ENCODE measurements around the gene APC.

The APC gene

DNA sequence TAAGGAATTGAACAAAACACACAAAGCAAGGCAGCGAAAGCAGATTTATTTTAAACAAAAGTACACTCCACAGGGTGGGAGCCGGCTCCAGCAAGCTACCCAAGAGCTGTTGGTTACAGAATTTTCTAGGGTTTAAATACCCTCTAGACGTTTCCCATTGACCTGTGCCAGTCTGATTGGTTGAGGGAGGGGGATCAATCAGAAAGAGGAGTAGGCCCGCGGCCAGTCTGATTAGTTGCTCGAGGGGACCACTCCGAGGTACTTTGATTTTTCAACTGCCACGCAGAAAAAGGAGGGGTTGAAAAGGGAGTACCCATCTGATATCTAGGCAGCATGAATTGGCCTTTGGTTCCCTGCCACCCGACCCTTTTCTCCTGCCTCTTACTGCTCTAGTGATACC is 124.4 kb downstream of the APC start:
- no peak for DNase-seq (ENCODE audit: low spot score)
- TF ChIP-seq, protein P1, sequence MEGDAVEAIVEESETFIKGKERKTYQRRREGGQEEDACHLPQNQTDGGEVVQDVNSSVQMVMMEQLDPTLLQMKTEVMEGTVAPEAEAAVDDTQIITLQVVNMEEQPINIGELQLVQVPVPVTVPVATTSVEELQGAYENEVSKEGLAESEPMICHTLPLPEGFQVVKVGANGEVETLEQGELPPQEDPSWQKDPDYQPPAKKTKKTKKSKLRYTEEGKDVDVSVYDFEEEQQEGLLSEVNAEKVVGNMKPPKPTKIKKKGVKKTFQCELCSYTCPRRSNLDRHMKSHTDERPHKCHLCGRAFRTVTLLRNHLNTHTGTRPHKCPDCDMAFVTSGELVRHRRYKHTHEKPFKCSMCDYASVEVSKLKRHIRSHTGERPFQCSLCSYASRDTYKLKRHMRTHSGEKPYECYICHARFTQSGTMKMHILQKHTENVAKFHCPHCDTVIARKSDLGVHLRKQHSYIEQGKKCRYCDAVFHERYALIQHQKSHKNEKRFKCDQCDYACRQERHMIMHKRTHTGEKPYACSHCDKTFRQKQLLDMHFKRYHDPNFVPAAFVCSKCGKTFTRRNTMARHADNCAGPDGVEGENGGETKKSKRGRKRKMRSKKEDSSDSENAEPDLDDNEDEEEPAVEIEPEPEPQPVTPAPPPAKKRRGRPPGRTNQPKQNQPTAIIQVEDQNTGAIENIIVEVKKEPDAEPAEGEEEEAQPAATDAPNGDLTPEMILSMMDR (IDR thresholded peaks at IDR 0.05; ENCODE audit: extremely low read depth, missing control alignments) = no peak

DNA sequence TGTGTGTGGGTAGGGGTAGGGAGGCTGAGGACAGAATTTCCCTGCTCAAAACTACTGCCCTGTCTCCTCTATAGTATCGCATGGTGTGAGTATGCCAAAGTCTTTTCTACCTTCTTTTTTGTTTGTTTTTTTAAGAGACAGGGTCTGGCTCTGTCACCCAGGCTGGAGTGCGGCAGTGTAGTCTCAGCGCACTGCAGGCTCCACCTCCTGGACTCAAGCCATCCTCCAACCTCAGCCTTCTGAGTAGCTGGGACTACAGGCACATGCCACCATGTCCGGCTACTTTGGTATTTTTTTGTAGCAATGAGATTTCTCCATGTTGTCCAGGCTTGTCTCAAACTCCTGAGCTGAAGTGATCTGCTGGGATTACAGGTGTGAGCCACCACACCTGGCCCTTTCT is 125.9 kb downstream of the APC start:
- TF ChIP-seq, protein P1 (IDR thresholded peaks at IDR 0.05; ENCODE audit: extremely low read depth, missing control alignments) = no peak
- no peak for DNase-seq (ENCODE audit: low spot score)

DNA sequence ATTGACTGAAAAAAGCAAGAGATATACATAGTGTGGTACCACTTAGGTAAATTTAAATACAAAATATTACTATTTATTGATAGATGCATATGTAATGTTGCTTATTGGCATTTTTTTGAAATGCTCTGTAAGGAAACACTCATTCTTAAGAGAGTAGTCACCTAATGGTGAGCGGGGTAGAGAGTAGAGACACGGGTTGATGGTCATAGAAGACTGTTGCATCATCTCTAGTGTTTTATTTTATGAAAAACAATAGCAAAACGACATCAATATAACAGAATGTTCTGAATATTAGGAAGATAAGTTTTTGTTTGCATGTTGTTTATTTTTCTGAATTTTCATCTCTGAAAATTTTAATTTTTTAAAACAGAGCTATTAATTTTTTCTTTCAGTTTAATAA is 127.4 kb downstream of the APC start:
- no peak for DNase-seq (ENCODE audit: low spot score)
- TF ChIP-seq, protein P1 (IDR thresholded peaks at IDR 0.05; ENCODE audit: extremely low read depth, missing control alignments) = no peak

DNA sequence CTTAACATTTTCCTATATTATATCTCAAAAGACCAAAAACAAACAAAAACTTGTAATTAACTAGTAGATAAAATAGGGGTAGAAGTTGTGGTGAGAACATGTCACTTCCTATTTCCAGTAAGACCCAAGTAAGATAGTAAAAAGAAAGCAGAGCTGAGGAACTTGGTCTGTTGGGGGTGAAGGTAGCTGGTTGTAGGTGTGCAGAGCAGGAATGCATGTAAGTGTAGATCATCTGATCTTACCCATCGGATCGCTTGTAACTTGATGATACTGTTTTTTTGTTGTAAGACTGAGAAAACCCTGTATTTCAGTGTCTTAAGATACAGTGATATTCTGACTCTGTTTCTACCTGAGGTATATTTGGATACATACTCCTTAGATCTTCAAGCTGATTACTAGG is 129.1 kb downstream of the APC start:
- DNase-seq (ENCODE audit: low spot score) = no peak
- TF ChIP-seq, protein P1 (IDR thresholded peaks at IDR 0.05; ENCODE audit: extremely low read depth, missing control alignments) = no peak

DNA sequence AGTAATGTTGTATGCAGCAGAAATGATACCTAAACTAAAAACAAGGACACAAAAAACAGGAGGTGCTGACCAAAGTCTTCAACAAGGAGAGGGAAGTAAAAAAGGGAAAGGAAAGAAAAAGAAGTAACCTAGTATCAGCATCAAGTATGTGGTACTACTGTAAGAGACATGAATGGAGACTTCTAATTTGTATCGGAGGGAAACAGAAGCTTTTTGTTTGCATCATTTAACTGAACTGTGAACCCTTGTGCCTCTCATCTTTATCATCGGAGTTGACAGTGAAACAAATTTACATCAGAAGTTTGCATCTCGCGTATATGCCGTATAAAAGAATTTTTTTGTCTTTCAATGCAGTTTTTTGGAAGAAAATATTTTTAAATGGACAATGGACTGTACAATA is 129.7 kb downstream of the APC start:
- DNase-seq (ENCODE audit: low spot score) = no peak
- TF ChIP-seq, protein P1 (IDR thresholded peaks at IDR 0.05; ENCODE audit: extremely low read depth, missing control alignments) = no peak

DNA sequence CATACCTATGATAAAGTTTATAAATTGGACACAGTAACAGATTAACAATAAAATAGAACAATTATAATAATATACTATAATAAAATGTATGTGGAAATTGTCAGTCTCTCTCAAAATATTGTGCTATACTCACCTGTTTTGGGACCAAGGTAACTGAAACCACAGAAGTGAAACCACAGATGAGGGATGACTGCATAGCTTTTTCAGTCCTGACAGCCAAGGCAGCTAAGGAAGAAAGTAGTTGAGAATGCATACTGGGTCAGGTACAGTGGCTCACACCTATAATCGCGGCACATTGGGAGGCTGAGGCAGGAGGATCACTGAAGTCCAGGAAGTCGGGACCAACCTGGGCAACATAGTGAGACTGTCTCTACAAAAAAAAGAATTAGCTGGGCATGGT is 132.3 kb downstream of the APC start:
- TF ChIP-seq, protein P1 (IDR thresholded peaks at IDR 0.05; ENCODE audit: extremely low read depth, missing control alignments) = no peak

DNA sequence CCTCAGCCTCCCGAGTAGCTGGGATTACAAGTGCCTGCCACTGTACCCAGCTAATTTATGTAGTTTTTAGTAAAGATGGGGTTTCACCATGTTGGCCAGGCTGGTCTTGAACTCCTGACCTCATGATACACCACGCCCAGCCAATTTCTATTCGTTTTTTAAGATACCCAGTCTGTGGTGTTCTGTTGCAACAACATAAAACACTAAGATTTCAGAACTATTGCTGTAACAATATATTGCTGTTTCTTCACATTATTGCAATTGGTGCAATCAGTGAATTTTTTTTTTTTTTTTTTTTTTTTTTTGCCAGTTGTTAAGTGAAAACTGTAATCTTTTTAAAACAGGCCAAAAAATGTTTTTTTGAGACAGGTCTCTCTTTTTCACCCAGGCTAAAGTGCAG is 133.3 kb downstream of the APC start:
- no peak for DNase-seq (ENCODE audit: low spot score)
- TF ChIP-seq, protein P1 (IDR thresholded peaks at IDR 0.05; ENCODE audit: extremely low read depth, missing control alignments) = no peak

More for the DNA sequence above, 132.3 kb downstream of the APC start:
- DNase-seq (ENCODE audit: low spot score) = no peak
